Thymus (tissue), 11 donors: ENCODE measurements around the gene TMEM125. TPM values are rescaled to one million over a fixed set of nuclear protein-coding genes. Genes with fewer than 3 reads are reported as not detected.

Experiments used
- DNase-seq, 9 donors: peaks; one replicate each; pipeline ENCODE4 v3.0.0-alpha.2; 2013; ENCODE audit warnings: low spot score in 9 of 9, low read depth in 6 of 9, missing footprints in 1 of 9
- H3K27ac ChIP-seq, 2 donors: one replicate each; pipeline ENCODE4 v1.5.1; 2013; ENCODE audit warnings: control low read depth in 1 of 2, low read depth in 1 of 2, low read length in 1 of 2, mild to moderate bottlenecking in 1 of 2, moderate library complexity in 1 of 2
- H3K27me3 ChIP-seq, 2 donors: one replicate each; pipeline ENCODE4 v1.5.1; 2013; ENCODE audit warnings: low read length in 1 of 2; ENCODE audit not compliant: control insufficient read depth in 2 of 2, insufficient read depth in 1 of 2
- H3K36me3 ChIP-seq, 2 donors: one replicate each; pipeline ENCODE4 v1.5.1; 2013; ENCODE audit warnings: low read length in 1 of 2, mild to moderate bottlenecking in 1 of 2, moderate library complexity in 1 of 2; ENCODE audit not compliant: control insufficient read depth in 2 of 2, insufficient read depth in 2 of 2
- H3K4me1 ChIP-seq, 2 donors: one replicate each; pipeline ENCODE4 v1.5.1; 2013; ENCODE audit warnings: low read length in 2 of 2; ENCODE audit not compliant: control insufficient read depth in 2 of 2, insufficient read depth in 2 of 2
- H3K4me3 ChIP-seq, 2 donors: one replicate each; pipeline ENCODE4 v1.5.1; 2013; ENCODE audit warnings: low read length in 2 of 2, control low read depth in 1 of 2, mild to moderate bottlenecking in 1 of 2
- H3K9me3 ChIP-seq, 2 donors: one replicate each; pipeline ENCODE4 v1.5.1; 2013; ENCODE audit warnings: low read length in 1 of 2, mild to moderate bottlenecking in 1 of 2; ENCODE audit not compliant: control insufficient read depth in 2 of 2, insufficient read depth in 1 of 2
- WGBS: extraction: QIAGEN DNeasy Blood & Tissue Kit; methylation state at CpG from one replicate; pipeline ENCODE4 v1.1.7; 2013; 5-methylcytosine and 5-hydroxymethylcytosine counted together
- polyA plus RNA-seq: library from polyadenylated mRNA; stranded (reverse); fragments of 200-250 nt; gene quantifications from one replicate; pipeline ENCODE4 v1.2.3, GENCODE V29; 2013
- total RNA-seq: library from RNA; stranded (reverse); fragments of 120-200 nt; gene quantifications from one replicate; pipeline ENCODE4 v1.2.4, GENCODE V29; 2013
- donor health status: healthy.

The TMEM125 gene
- total and polyA plus RNA-seq, 2 donors, result 0.42 to 2.4 TPM

DNA sequence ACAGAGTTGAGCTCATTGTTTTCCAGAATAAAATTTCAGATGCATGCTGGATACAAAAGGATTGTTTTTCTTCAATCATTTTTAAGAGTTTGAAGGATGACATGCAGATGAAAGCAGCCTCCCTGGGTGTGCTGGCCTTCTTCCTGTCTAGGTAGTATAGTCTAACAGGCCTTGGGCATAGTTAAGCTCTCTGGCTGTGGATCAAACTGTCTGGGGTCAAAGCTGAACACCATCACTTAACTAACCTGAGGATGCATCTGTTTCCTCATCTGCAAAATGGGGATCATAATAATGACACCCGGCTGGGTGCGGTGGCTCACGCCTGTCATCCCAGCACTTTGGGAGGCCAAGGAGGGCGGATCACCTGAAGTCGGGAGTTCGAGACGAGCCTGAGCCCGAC lies 25.0 kb downstream of the TMEM125 start:
- no peaks in the 10 kb centered on the region for H3K27me3 ChIP-seq
- no peaks in the 10 kb centered on the region for H3K9me3 ChIP-seq
- H3K4me3 ChIP-seq, result no peak overlapping the region
- WGBS, result 96% methylated on average over 8 of the region's 8 CpGs
- H3K27ac ChIP-seq, result no peak overlapping the region
- H3K36me3 ChIP-seq, result no peaks in the 10 kb centered on the region
- DNase-seq, result no peak
- H3K4me1 ChIP-seq, result peaks cover 0 to 12% of the 10 kb centered on the region in 2 donors

DNA sequence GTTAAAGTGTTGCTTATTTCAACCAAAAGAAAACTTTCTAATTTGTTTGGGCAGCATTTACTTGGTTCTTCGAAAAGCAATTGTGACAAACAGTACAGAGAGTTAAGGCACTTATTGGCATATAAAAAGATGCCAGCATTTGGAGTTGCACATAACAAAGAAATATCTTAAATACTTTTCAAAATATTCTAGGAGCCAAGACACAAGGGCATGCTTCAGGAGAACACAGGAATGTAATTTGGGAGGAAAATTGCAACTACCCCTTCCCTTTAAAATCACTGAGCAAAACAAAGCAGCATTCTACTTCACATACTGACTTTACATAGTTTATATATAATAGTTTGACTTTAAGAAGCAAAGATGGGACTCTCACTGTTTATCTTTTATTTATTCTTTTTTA lies 26.4 kb downstream of the TMEM125 start:
- Histone ChIP-seq H3K27ac (peak overlapping the region in 1 of 2 donors; percentile 71), H3K4me1 (peaks cover 0 to 22% of the 10 kb centered on the region in 2 donors)

DNA sequence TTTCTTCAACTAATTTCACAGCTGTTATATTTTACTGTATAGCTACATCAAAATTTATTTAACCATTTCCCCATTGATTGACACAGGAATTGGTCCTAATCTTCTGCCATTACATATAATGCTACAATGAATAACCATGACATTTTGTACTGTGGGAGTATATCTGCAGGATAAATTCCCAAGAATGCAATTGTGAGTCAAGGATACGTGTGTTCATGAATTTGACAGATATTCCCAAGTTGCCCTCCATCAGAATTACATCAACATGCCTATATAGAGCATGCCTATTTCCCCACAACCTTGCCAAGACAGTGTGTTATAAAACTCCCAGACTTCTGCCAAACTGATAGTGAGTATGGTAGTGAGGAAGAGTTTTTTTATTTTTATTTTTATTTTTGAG lies 28.3 kb downstream of the TMEM125 start:
- Histone ChIP-seq H3K27ac (no peak overlapping the region), H3K4me3 (no peak overlapping the region), H3K36me3 (no peaks in the 10 kb centered on the region), H3K9me3 (no peaks in the 10 kb centered on the region), H3K27me3 (no peaks in the 10 kb centered on the region), H3K4me1 (peaks cover 0 to 22% of the 10 kb centered on the region in 2 donors)
- WGBS, result 95% methylated on average over 1 of the region's 1 CpG
- DNase-seq, result no peak

More for the DNA sequence above, 26.4 kb downstream of the TMEM125 start:
- no peak for DNase-seq
- H3K9me3 ChIP-seq, result no peaks in the 10 kb centered on the region
- no peaks in the 10 kb centered on the region for H3K27me3 ChIP-seq
- no peaks in the 10 kb centered on the region for H3K36me3 ChIP-seq
- 99% methylated on average over 1 of the region's 1 CpG for WGBS
- H3K4me3 ChIP-seq, result no peak overlapping the region

DNA sequence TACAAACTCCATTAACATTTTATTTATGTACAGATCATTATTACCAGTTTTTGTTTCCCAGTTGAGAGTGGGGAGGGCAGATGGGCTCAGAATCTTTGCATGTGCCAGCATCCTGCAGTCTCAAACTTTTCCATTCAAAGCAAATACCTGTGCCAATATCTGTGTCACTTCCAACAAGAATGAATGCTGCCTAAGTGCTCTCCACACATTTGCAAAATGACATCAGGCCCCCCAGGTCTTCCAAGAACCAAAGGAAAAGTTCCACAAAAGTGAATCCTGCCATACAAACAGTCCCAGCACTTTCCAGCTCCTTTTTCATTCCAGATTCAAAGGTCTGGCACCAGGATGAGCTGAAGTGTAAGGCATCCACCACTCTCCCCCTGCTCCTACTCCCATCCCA lies 29.3 kb downstream of the TMEM125 start:
- Histone ChIP-seq H3K4me1 (peaks cover 0 to 22% of the 10 kb centered on the region in 2 donors), H3K27me3 (no peaks in the 10 kb centered on the region), H3K36me3 (no peaks in the 10 kb centered on the region), H3K27ac (no peak overlapping the region), H3K9me3 (no peaks in the 10 kb centered on the region), H3K4me3 (no peak overlapping the region)
- DNase-seq, result no peak

GRCh38 chr1:43300378-43301094 lies 30.8 kb downstream of the TMEM125 start, which contains the start of gene TIE1:
TIE1 (plus strand) TSS chr1:43300982; CDS start chr1:43301072, 90 bp downstream.
- peak within 1 kb of the TSS in 1 of 2 donors; percentile 20 for H3K4me3 ChIP-seq
- WGBS, result 62% methylated on average over 10 of the region's 10 CpGs
- H3K27ac ChIP-seq, result no peak within 1 kb of the TSS
- H3K36me3 ChIP-seq, result no peaks in the 10 kb centered on the region
- DNase-seq, result peak in 1 of 9 donors; percentile 7
- peaks cover 0 to 12% of the 10 kb centered on the region in 2 donors for H3K4me1 ChIP-seq
- H3K27me3 ChIP-seq, result no peaks in the 10 kb centered on the region
- no peaks in the 10 kb centered on the region for H3K9me3 ChIP-seq

DNA sequence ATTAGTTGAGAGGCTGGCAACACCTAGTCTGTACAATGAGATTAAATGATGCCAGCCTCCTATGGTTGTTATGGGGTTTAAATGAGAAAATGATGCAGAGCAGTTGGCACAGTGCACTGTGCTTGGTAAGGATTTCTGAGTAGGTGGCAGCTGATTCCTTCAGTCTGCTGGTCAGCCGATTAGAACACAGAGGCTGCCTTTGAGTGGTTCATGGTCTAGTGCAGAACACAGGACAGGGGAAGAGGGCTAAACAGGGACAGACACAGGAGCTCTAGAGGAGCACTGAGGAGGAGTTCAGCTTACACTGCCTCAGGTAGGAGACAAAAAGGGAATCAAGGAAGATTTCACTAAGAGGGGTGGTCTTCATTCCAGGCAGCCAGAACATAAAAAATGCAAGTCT lies 32.4 kb downstream of the TMEM125 start:
- Histone ChIP-seq H3K27ac (no peak overlapping the region), H3K4me3 (no peak overlapping the region), H3K36me3 (no peaks in the 10 kb centered on the region), H3K4me1 (peaks cover 0 to 10% of the 10 kb centered on the region in 2 donors), H3K27me3 (no peaks in the 10 kb centered on the region), H3K9me3 (no peaks in the 10 kb centered on the region)
- WGBS, result 98% methylated on average over 1 of the region's 1 CpG
- no peak for DNase-seq

DNA sequence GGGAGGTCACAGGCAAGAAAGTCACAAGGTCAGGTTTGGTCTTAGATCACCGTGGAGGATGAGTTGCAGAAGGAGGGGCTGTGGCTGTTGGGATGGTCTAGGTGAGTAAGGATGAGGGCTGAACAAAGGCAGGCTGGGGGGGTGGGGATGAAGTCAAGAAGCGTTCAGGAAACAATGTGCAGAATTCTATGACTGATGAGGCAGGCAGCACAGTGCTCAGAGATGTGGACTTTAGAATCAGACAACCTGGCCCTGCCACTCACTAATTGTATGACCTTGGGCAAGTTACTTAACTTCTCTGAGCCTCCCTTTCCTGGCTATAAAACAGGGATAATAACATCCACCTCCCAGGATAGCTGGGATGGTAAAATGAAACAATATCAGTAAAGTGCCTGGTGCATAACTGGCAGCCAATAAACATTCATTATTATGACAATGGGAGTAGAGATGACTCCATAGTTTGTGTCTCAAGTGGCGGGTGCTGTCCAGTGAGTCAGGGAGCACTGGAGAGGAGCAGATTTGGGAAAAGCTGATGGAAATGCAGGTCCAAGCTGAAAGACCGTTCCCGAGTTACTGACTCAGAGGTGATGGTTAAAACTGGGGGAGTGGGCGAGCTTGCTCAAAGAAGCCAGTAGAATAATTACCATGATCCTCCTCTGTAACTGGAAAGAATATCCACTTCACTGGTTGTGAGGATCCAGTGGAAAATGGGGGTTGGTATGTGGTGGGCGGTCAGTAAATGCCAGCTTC lies 33.1 kb downstream of the TMEM125 start:
- Histone ChIP-seq H3K4me1 (peaks cover 0 to 10% of the 10 kb centered on the region in 2 donors), H3K27ac (no peak overlapping the region), H3K36me3 (no peaks in the 10 kb centered on the region), H3K27me3 (no peaks in the 10 kb centered on the region), H3K9me3 (no peaks in the 10 kb centered on the region), H3K4me3 (no peak overlapping the region)
- WGBS, result 92% methylated on average over 7 of the region's 7 CpGs
- no peak for DNase-seq

GRCh38 chr1:43303471-43304313 lies 33.9 kb downstream of the TMEM125 start:
- no peak overlapping the region for H3K4me3 ChIP-seq
- no peaks in the 10 kb centered on the region for H3K9me3 ChIP-seq
- H3K27ac ChIP-seq, result no peak overlapping the region
- WGBS, result 92% methylated on average over 8 of the region's 8 CpGs
- H3K4me1 ChIP-seq, result peaks cover 0 to 10% of the 10 kb centered on the region in 2 donors
- H3K27me3 ChIP-seq, result no peaks in the 10 kb centered on the region
- no peak for DNase-seq
- H3K36me3 ChIP-seq, result no peaks in the 10 kb centered on the region

DNA sequence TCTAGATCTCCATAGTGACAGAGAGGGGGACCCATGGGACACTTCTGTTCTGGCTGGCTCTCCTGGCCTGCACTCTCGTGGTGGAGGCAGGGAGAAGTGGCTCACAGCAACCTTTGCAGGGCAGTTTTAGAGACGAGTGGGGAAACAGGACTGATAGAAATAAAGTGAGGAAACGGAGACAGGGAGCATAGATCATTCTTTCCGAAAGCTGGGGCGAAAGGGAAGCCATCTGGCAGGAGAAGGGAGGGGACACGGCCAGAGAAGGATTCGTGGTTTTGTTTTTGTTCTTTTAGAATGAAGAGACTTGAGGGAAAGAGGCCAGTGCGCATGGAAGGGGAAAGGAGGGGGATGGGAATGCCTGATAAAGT lies 34.5 kb downstream of the TMEM125 start:
- H3K4me1 ChIP-seq, result peaks cover 0 to 10% of the 10 kb centered on the region in 2 donors

More for the DNA sequence above, 34.5 kb downstream of the TMEM125 start:
- H3K9me3 ChIP-seq, result no peaks in the 10 kb centered on the region
- H3K36me3 ChIP-seq, result no peaks in the 10 kb centered on the region
- WGBS, result 71% methylated on average over 8 of the region's 8 CpGs
- no peak for DNase-seq
- H3K4me3 ChIP-seq, result no peak overlapping the region
- no peaks in the 10 kb centered on the region for H3K27me3 ChIP-seq
- no peak overlapping the region for H3K27ac ChIP-seq
